ENCODE measurements around the gene MEIOB. TPM values are rescaled to one million over a fixed set of nuclear protein-coding genes. Genes with fewer than 3 reads are reported as not detected.

The MEIOB gene
- polyA plus RNA-seq, 1 donor: 0.57 TPM

- no peak for DNase-seq (ENCODE audit: low read depth)
Measured at GRCh38 chr16:1788095-1788707, 83.8 kb downstream of the MEIOB start.

GRCh38 chr16:1787322-1788094, 84.5 kb downstream of the MEIOB start:
- DNase-seq (ENCODE audit: low read depth): no peak

GRCh38 chr16:1787056-1787321, 85.0 kb downstream of the MEIOB start:
- no peak for DNase-seq (ENCODE audit: low read depth)

GRCh38 chr16:1786242-1787055, 85.5 kb downstream of the MEIOB start:
- no peak for DNase-seq (ENCODE audit: low read depth)

GRCh38 chr16:1785846-1786170, 86.2 kb downstream of the MEIOB start:
- no peak for DNase-seq (ENCODE audit: low read depth)

GRCh38 chr16:1784977-1785845, 86.8 kb downstream of the MEIOB start:
- no peak for DNase-seq (ENCODE audit: low read depth)

Other genes starting within 250 kb of the MEIOB start
- 40.5 TPM for gene JPT2, start 193.9 kb downstream of the MEIOB start, polyA plus RNA-seq (ENCODE audit: insufficient read length)
- gene MAPK8IP3, start 166.0 kb downstream of the MEIOB start, polyA plus RNA-seq (ENCODE audit: insufficient read length): 53.6 TPM
- gene NME3, start 100.6 kb downstream of the MEIOB start, polyA plus RNA-seq (ENCODE audit: insufficient read length): 19.5 TPM
- gene EME2, start 99.4 kb downstream of the MEIOB start, polyA plus RNA-seq (ENCODE audit: insufficient read length): 5.7 TPM
- 42.5 TPM for gene MRPS34, start 99.0 kb downstream of the MEIOB start, polyA plus RNA-seq (ENCODE audit: insufficient read length)
- gene SPSB3, start 89.6 kb downstream of the MEIOB start, polyA plus RNA-seq (ENCODE audit: insufficient read length): 24.6 TPM
- 36.9 TPM for gene NUBP2, start 89.2 kb downstream of the MEIOB start, polyA plus RNA-seq (ENCODE audit: insufficient read length)
- gene IGFALS, start 78.5 kb downstream of the MEIOB start, polyA plus RNA-seq (ENCODE audit: insufficient read length): 0.44 TPM
- gene HAGH, start 45.3 kb downstream of the MEIOB start, polyA plus RNA-seq (ENCODE audit: insufficient read length): 44.3 TPM
- gene FAHD1, start 45.0 kb downstream of the MEIOB start, polyA plus RNA-seq (ENCODE audit: insufficient read length): 21.3 TPM
- gene HS3ST6, start 46.3 kb upstream of the MEIOB start, polyA plus RNA-seq (ENCODE audit: insufficient read length): not detected
- 38.3 TPM for gene MSRB1, start 71.0 kb upstream of the MEIOB start, polyA plus RNA-seq (ENCODE audit: insufficient read length)
- gene RPL3L, start 82.5 kb upstream of the MEIOB start, polyA plus RNA-seq (ENCODE audit: insufficient read length): 56.0 TPM
- 121 TPM for gene NDUFB10, start 87.4 kb upstream of the MEIOB start, polyA plus RNA-seq (ENCODE audit: insufficient read length)
- 3,325 TPM for gene RPS2, start 92.7 kb upstream of the MEIOB start, polyA plus RNA-seq (ENCODE audit: insufficient read length)
- gene RNF151, start 94.7 kb upstream of the MEIOB start, polyA plus RNA-seq (ENCODE audit: insufficient read length): not detected
- 28.4 TPM for gene TBL3, start 99.9 kb upstream of the MEIOB start, polyA plus RNA-seq (ENCODE audit: insufficient read length)
- 1.4 TPM for gene NOXO1, start 109.3 kb upstream of the MEIOB start, polyA plus RNA-seq (ENCODE audit: insufficient read length)
- gene GFER, start 112.0 kb upstream of the MEIOB start, polyA plus RNA-seq (ENCODE audit: insufficient read length): 16.2 TPM
- gene SYNGR3, start 117.8 kb upstream of the MEIOB start, polyA plus RNA-seq (ENCODE audit: insufficient read length): 1.4 TPM
- 24.9 TPM for gene ZNF598, start 137.7 kb upstream of the MEIOB start, polyA plus RNA-seq (ENCODE audit: insufficient read length)
- 1.1 TPM for gene NPW, start 147.6 kb upstream of the MEIOB start, polyA plus RNA-seq (ENCODE audit: insufficient read length)
- gene NHERF2, start 154.7 kb upstream of the MEIOB start, polyA plus RNA-seq (ENCODE audit: insufficient read length): 36.7 TPM
- gene NTHL1, start 175.7 kb upstream of the MEIOB start, polyA plus RNA-seq (ENCODE audit: insufficient read length): 11.2 TPM
- gene TSC2, start 175.8 kb upstream of the MEIOB start, polyA plus RNA-seq (ENCODE audit: insufficient read length): 70.4 TPM

Data from forelimb muscle (tissue), 1 donor.